Measurements from ENCODE around the gene ZFP36L2.

- no peak for TF ChIP-seq ZNF24 (tag by site-specific recombination; IDR thresholded peaks at IDR 0.05)
- TF ChIP-seq GLIS2 (tag by site-specific recombination; IDR thresholded peaks at IDR 0.05): no peak
- no peak for TF ChIP-seq CTCF (tag by site-specific recombination; IDR thresholded peaks at IDR 0.05)
- TF ChIP-seq ZNF16 (tag by site-specific recombination; IDR thresholded peaks at IDR 0.05; ENCODE audit: low read depth): no peak
- no peak for TF ChIP-seq ZXDB (tag by site-specific recombination; IDR thresholded peaks at IDR 0.05)
Observed at GRCh38 chr2:43192744-43193651, 33.4 kb downstream of the ZFP36L2 start.
